CD4-positive, alpha-beta T cell treated with Interleukin-1 beta for 1 hour (primary cell): ENCODE results near the gene MKNK1.

Experiments used
- DNase-seq, 2 donors: peaks; one replicate each; pipeline ENCODE4 v3.0.0-alpha.2; 2020 to 2022

The MKNK1 gene

DNA sequence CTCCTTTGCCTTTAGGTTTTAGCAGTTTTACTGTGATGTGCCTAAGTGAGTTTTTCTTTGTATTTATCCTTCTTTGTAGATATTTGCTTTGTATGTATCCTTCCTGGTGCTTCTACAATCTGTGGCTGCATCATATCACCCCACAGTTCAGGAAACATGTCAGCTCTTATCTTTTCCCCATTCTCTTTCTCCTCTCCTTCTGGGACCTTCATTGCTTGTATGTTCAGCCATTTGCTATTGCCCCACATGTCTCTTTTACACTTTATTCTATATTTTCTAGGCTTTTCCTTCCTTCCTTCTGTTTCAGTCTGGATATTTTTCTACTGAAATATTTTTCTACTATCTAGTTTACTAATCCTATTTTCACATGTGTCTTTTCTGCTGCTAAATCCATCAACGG, 67.5 kb downstream of the MKNK1 start:
- DNase-seq = no peak

DNA sequence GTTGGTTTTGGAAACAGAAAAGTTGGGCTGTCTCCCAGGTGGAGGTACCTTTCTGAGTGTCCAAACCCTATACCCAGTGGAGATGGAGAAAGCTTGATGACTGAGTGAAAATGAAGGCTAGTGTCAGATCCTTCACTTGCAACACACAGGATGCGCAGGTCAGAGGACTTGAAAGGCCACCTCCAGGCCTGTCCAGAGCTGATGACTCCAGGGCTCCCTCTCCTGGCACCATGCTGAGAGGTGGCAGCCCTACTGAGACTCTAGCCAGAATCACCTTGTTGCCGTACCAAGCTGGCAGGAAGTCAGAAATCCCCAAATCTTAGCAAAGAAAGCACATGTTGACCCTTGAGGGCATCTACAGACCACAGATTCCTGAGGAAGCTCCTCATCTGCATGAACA, 69.0 kb downstream of the MKNK1 start:
- DNase-seq = peak; percentile 6 to 15

GRCh38 chr1:46533179-46533864, 70.7 kb downstream of the MKNK1 start:
- peak; percentile 40 to 49 for DNase-seq

DNA sequence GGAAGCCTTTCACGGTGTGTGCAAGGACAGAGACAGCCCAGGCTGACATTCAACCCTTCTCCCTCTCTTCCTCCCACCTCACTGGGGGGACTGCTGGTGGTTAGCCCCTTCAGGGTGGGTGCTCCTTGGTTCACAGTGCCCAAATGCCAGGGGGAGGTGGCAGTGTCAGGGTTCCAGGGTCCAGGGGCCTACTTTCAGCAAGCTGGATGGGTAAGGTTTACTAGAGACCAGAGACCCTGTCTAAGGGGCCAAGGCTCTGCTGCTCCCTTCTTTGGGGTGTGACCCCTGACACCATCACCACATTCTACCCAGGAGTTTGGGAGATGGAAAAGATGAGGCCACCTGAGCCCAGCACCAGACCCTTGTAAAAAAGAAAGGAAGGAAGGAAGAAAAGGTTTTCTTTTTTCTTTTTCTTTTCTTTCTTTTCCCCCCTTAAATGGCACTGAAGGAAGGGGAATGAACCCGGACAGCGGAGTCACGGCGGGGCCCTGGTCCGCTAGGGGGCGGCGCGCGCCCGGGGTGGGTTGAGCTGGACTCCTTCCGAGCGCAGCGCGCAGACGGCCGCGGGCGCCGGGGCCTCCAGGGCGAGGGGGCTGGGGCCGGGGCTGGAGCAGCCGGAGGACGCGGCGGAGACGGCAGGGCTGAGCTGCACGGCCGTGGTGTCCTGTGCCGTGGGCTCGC, 71.4 kb downstream of the MKNK1 start:
- DNase-seq = peak; percentile 59 to 67

GRCh38 chr1:46532095-46532494, 72.0 kb downstream of the MKNK1 start:
- no peak for DNase-seq

DNA sequence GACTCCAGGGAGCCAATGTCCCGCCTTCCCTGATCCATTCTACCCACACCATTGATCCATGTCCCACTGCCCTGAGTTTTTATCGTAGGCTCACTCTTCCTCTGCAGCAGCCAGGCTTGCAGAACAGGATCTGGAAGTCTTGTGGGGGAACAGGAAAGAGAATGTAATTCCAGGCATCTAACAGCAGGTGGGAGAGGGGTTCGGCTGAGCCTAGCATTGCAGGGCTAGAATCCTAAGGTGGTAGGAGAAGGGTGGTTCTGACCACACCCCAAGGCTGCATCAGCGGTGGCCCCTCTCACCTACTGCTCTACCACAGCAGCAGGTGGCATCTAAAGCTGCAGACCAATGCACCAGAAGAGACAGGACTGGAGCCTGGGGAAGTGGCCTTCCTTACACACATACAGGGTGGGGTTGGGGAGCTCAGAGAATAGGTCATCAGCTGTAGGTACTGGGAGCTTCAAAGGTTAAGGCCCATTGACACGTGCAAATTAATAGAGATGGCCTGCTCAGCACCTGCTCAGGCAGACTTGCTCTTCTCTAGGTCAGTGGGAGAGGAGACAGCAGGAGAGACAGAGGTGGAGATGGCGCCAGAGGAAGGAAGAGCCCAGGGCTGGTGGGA, 73.2 kb downstream of the MKNK1 start:
- no peak for DNase-seq

GRCh38 chr1:46530311-46530710, 73.8 kb downstream of the MKNK1 start:
- DNase-seq = no peak

- DNase-seq = no peak
Observed at GRCh38 chr1:46529031-46529630, 74.9 kb downstream of the MKNK1 start.

DNA sequence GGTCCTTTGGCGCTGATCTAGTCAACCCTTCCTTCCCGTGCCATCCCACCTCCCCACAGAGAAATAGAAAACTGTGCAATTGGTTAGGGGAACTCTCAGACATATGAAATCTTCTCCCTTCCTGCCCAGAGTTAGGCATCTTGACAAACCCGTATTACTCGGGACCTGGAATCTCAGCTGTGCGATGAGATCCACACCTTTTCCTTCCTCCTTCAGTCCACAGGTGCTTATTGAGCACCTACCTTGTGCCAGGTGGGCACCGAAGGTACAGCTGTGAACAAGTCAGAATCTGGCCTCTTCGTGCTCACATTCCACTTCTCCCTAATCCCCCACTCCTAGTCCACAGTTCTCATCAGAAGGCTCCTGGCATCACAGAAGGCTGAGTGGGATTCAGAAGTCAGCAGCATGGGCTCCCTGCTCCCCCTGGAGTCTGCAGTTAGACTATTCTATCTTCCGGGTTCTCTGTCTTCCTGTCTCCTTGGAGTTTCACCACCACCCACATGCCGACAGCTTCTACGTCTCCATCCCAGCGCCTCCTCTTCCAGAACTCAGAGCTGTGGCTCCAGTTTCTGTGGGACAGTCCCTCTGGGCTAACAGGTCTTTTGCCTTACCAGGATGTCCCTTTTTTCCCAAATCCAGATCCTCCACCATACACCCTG, 75.6 kb downstream of the MKNK1 start:
- no peak for DNase-seq

GRCh38 chr1:46527474-46528296, 76.4 kb downstream of the MKNK1 start:
- peak; percentile 64 to 69 for DNase-seq

DNA sequence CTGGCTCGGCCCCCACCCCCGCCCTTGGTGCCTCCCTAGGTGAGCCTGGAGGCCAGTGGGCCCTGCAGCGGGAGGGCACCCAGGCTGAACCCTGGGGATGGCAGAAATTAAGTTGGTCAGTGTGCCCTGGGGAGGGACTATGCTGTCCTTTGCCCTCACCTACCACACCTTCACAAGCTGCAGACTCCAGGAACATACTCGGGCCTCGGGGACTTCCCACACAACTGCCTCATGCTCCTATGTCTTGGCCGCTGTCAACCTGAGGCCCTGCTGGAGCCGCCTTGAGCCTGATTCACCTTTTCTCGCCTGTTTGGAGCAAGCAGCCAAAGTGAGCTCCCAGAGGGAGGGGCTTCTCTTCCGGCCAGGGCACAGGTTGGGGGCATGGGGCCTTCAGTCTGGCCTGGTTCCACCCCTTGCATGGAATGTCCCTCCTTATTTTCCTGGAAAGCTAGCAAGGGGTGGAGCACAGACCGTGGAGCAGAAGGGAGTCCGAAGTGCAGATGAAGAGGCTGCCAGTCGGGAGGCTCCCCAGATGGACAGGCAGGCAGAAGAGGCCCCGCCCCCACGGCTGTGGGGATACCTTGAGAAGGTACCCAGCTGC, 77.3 kb downstream of the MKNK1 start:
- DNase-seq = no peak

DNA sequence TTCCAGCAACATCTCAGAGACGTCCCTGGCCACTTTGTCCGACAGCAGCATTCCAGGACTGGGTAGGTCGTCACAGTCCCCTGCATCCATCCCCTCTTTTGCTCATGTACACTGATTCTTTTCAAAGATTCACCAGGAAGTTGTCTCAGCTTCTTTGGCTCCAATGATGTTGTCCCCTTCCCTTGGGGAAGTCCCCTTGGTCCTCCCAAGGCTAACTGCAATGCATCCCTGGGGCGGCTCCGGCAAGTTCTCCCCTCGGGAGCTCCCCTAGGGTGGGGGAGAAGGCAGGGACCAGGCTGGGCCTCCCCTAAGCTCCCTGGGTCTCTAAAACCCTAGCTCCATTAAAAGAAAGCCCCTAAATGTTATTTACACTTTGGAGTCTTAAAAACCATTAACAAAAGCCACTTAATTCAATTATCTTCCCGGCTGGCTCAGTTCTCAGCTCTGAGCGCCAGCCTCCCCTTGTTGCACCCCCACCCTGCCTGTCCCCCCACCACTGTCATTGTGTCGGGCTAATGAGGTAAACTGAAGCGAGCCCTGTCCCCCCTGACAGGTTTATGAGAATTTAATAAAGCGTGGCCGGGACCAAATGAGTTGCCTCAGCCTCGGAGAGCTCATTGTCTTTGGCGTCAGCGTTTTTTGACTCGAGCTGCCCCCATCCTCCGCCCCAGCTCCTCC, 77.9 kb downstream of the MKNK1 start:
- DNase-seq = no peak

- DNase-seq = no peak
Observed at GRCh38 chr1:46525253-46525983, 78.7 kb downstream of the MKNK1 start.

DNA sequence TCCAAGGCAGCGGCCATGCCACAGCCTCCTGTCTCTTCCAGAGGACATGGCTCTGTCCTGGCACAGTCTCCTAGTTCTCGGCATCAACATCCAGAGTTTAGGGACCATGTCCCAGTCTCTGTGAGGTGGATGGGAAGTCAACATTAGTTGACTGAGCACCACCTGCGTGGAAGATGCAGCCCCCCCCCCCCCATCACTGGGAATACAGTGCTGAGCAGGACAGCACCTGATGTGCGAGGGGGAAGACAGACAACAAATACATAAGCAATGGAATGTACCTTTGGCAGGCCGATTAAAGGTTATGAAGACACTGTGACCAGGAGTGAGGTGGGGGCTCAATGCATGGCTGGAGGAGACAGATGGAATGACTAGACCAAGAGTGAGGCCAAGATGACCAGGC, 79.2 kb downstream of the MKNK1 start:
- DNase-seq = no peak

DNA sequence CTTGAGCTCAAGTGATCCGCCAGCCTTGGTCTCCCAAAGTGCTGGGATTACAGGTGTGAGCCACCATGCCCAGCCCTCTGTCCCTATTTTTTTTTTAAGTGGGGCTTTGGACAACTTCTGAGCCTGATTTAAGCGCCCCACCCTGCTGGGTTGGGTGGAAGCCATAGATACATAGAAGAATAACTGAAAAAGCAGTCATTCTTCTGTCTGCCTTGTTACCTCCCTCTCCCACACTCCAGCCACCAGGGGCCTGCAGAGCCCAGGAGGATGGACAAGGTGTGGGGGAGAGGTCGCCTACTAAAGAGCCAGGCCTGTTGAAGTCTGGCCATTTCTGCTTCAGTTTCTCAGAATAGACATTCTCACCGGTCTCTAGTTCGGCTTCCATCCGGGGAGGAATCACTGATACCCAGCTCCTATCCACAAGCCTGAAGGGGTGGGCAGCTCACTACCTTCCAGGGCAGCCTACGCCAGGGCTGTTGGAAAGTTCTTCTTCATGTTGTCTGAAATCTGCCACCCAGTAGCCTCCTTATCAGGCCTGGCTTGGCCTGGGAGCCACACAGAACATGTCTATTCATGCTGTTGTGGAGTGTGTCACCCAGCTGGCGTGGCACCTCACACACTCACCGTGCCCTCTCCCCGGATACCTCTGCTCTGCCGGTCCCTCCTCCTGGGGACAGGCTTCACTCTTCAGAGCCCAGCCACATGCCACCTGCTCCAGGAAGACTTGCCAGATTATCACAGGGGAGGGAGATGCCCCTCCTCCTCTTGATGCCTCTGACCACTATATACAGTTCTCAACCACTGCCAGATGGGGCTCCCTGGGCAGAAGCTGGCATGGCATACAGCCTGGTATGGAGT, 80.3 kb downstream of the MKNK1 start:
- no peak for DNase-seq

DNA sequence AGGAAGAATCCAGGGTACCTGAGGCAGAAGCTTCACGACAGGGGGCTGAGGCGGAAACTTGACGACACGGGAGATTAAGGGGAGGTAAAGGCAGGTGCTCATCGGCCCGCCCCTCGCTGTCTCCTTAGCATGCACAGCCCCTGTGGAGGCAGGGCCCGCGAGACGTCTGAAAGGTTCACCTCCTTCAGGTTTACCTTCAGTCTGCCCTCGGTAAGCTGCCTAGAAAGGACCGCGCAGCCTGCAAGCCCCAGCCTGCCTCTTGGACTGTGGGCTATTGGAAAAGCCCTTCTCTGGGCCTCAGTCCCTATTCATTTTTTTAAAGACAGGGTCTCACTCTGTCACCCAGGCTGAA, 81.1 kb downstream of the MKNK1 start:
- no peak for DNase-seq

- DNase-seq = no peak
Observed at GRCh38 chr1:46522184-46522968, 81.7 kb downstream of the MKNK1 start.

DNA sequence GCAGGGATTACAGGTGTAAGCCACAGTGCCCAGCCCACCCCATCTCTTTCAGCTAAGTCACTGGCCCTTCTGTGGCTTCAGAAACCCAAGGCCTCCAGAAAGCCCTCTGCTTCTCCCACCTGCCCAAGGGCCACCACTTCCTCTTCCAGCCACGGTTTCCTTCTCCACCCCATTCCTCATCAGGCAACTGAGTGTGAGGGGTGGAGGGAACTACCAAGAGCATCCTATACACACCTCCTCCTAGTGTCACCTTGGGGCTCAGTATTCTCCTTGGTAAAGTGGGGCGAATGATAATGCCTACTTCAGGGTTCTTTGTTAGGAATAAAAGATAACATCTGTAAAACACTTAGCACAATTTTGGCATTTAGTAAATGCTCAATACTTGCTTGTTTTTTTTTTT, 82.7 kb downstream of the MKNK1 start:
- DNase-seq = no peak
